NB4 (cell line): ENCODE results near the gene KRTCAP2.

ENCODE experiments used
- MAX ChIP-seq: IDR thresholded peaks from 2 replicates; pipeline ENCODE4 v1.6.1; 2011; ENCODE audit warnings: low read depth, low read length
- MYC ChIP-seq: IDR thresholded peaks from 2 replicates; pipeline ENCODE4 v1.6.1; 2011; ENCODE audit warnings: low read depth, low read length
- POLR2A ChIP-seq: IDR thresholded peaks from 2 replicates; pipeline ENCODE4 v1.6.1; 2011; ENCODE audit warnings: mild to moderate bottlenecking; ENCODE audit not compliant: insufficient read length; ENCODE audit errors: extremely low read depth
- TF ChIP-seq, protein P1 (sequence below): IDR thresholded peaks from one replicate; pipeline ENCODE4 v1.5.1; 2012; ENCODE audit warnings: low read depth, low read length

- TF ChIP-seq POLR2A (no peak), MAX (no peak), MYC (no peak)
- TF ChIP-seq, protein P1, sequence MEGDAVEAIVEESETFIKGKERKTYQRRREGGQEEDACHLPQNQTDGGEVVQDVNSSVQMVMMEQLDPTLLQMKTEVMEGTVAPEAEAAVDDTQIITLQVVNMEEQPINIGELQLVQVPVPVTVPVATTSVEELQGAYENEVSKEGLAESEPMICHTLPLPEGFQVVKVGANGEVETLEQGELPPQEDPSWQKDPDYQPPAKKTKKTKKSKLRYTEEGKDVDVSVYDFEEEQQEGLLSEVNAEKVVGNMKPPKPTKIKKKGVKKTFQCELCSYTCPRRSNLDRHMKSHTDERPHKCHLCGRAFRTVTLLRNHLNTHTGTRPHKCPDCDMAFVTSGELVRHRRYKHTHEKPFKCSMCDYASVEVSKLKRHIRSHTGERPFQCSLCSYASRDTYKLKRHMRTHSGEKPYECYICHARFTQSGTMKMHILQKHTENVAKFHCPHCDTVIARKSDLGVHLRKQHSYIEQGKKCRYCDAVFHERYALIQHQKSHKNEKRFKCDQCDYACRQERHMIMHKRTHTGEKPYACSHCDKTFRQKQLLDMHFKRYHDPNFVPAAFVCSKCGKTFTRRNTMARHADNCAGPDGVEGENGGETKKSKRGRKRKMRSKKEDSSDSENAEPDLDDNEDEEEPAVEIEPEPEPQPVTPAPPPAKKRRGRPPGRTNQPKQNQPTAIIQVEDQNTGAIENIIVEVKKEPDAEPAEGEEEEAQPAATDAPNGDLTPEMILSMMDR: no peak
Observed at GRCh38 chr1:155124503-155125463, 48.3 kb downstream of the KRTCAP2 start.
